Measurements from ENCODE around the gene NSUN2.

The NSUN2 gene

GRCh38 chr5:6602441-6602840, 30.4 kb downstream of the NSUN2 start:
- no peak for DNase-seq

- no peak for DNase-seq
These were observed 31.0 kb downstream of the NSUN2 start for GRCh38 chr5:6601816-6602215.

GRCh38 chr5:6601271-6601670, 31.6 kb downstream of the NSUN2 start:
- DNase-seq: no peak

GRCh38 chr5:6599739-6600138, 33.1 kb downstream of the NSUN2 start:
- no peak for DNase-seq

GRCh38 chr5:6598351-6598900, 34.4 kb downstream of the NSUN2 start:
- DNase-seq: no peak

- no peak for DNase-seq
These were observed 35.3 kb downstream of the NSUN2 start for GRCh38 chr5:6597557-6597956.

GRCh38 chr5:6596388-6596787, 36.5 kb downstream of the NSUN2 start:
- DNase-seq: no peak

- DNase-seq: no peak
These were observed 37.4 kb downstream of the NSUN2 start for GRCh38 chr5:6595405-6595804.

GRCh38 chr5:6594066-6594465, 38.8 kb downstream of the NSUN2 start:
- no peak for DNase-seq

- DNase-seq: no peak
These were observed 39.5 kb downstream of the NSUN2 start for GRCh38 chr5:6593148-6594016.

- no peak for DNase-seq
These were observed 40.2 kb downstream of the NSUN2 start for GRCh38 chr5:6592601-6593000.

GRCh38 chr5:6591671-6592288, 41.1 kb downstream of the NSUN2 start:
- no peak for DNase-seq

- DNase-seq: no peak
These were observed 42.3 kb downstream of the NSUN2 start for GRCh38 chr5:6590581-6590980.

- DNase-seq: no peak
These were observed 45.7 kb downstream of the NSUN2 start for GRCh38 chr5:6587171-6587570.

- DNase-seq: no peak
These were observed 46.2 kb downstream of the NSUN2 start for GRCh38 chr5:6586647-6587042.

GRCh38 chr5:6585939-6586646, 46.8 kb downstream of the NSUN2 start:
- DNase-seq: no peak

GRCh38 chr5:6585168-6585567, 47.7 kb downstream of the NSUN2 start:
- no peak for DNase-seq

GRCh38 chr5:6584727-6585126, 48.1 kb downstream of the NSUN2 start:
- no peak for DNase-seq

GRCh38 chr5:6584101-6584645, 48.7 kb downstream of the NSUN2 start:
- DNase-seq: no peak

- DNase-seq: no peak
These were observed 49.6 kb downstream of the NSUN2 start for GRCh38 chr5:6583049-6583880.

- no peak for DNase-seq
These were observed 50.3 kb downstream of the NSUN2 start for GRCh38 chr5:6582507-6583048.

All from activated CD4-positive, alpha-beta T cell treated with anti-CD3 and anti-CD28 coated beads for 4 hours (primary cell).